ENCODE results near the gene FAT1.

DNA sequence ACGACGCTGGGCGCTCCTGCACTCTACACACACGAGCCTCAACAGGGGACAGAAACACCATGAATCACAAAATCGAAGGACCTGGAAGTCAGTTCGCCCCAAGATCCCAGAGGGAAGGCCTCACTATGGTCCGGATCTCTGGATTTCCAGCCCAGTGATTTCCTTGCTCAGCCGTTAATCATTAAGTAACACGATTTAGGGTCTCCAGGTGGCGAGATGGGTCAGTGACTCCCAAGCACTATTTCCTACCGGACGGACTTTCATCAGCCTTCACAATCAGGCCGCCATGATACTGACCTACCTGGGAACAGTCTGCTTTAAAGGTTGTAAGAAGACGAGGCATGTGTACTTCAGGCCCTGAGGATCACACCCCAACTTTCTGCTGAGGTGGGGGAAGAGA lies 63.7 kb downstream of the FAT1 start:
- TF ChIP-seq, protein P1, sequence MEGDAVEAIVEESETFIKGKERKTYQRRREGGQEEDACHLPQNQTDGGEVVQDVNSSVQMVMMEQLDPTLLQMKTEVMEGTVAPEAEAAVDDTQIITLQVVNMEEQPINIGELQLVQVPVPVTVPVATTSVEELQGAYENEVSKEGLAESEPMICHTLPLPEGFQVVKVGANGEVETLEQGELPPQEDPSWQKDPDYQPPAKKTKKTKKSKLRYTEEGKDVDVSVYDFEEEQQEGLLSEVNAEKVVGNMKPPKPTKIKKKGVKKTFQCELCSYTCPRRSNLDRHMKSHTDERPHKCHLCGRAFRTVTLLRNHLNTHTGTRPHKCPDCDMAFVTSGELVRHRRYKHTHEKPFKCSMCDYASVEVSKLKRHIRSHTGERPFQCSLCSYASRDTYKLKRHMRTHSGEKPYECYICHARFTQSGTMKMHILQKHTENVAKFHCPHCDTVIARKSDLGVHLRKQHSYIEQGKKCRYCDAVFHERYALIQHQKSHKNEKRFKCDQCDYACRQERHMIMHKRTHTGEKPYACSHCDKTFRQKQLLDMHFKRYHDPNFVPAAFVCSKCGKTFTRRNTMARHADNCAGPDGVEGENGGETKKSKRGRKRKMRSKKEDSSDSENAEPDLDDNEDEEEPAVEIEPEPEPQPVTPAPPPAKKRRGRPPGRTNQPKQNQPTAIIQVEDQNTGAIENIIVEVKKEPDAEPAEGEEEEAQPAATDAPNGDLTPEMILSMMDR (conservative IDR thresholded peaks at IDR 0.05 in 1 of 2, IDR thresholded peaks at IDR 0.05 in 1 of 2; ENCODE audit: low read depth in 1 of 2, low read length in 2 of 2) = no peak
- no peak for TF ChIP-seq EZH2 (IDR thresholded peaks at IDR 0.05; ENCODE audit: low read length, missing control alignments)

Measured in fibroblast of lung (primary cell).